ENCODE data around the gene SPDL1. TPM values are rescaled to one million over a fixed set of nuclear protein-coding genes. Genes with fewer than 3 reads are reported as not detected.

Gene SPDL1
- total RNA-seq, 1 donor from 2014 or later = 37.7 TPM

DNA sequence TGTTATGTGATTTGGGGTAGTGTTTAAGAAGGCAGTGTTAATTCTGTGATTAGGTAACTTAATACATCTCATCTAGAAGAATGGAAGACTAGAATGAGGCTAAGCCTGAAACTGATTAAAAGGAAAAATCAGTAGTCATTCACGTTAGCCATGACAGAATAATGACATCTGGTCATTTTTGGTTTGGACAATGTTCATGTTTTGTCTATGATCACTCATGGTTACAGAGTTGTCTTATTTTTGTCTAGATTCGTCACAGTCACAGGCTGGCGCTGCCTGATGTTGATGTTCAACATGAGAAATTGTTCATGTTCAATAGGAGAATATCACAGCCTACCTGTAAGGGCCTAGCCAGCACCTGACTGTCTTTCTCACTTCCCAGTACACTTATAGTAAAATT, 44.0 kb downstream of the SPDL1 start:
- H3K4me3 Mint-ChIP-seq = no peak overlapping the region
- no peak for DNase-seq (ENCODE audit: extremely low spot score, unreplicated experiment)
- no peaks in the 10 kb centered on the region for H3K4me1 Mint-ChIP-seq (ENCODE audit: unreplicated experiment)
- TF ChIP-seq, protein P1, sequence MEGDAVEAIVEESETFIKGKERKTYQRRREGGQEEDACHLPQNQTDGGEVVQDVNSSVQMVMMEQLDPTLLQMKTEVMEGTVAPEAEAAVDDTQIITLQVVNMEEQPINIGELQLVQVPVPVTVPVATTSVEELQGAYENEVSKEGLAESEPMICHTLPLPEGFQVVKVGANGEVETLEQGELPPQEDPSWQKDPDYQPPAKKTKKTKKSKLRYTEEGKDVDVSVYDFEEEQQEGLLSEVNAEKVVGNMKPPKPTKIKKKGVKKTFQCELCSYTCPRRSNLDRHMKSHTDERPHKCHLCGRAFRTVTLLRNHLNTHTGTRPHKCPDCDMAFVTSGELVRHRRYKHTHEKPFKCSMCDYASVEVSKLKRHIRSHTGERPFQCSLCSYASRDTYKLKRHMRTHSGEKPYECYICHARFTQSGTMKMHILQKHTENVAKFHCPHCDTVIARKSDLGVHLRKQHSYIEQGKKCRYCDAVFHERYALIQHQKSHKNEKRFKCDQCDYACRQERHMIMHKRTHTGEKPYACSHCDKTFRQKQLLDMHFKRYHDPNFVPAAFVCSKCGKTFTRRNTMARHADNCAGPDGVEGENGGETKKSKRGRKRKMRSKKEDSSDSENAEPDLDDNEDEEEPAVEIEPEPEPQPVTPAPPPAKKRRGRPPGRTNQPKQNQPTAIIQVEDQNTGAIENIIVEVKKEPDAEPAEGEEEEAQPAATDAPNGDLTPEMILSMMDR (conservative IDR thresholded peaks at IDR 0.05) = no peak
- H3K27ac Mint-ChIP-seq = no peak overlapping the region
- H3K27me3 Mint-ChIP-seq = peaks cover 37% of the 10 kb centered on the region
- H3K9me3 Mint-ChIP-seq = no peaks in the 10 kb centered on the region
- H3K36me3 Mint-ChIP-seq = no peaks in the 10 kb centered on the region

DNA sequence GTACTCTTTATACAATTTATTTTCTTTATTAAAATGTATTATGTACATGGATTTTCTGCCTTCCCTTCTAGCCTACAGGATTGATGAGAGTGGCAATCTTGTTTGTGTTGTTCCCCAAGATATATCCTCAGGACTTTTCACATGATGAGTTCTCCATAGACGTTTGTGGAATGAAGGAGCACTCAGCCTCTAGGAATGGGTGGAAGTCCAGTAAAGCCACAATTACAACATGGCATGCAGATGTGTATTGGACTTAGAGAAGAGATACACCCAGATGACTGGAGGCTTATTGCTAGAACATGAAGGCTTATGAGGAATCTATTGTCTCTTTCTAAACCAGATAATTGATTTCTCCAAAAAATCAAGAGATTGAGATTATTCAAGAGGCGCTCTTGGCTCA, 45.3 kb downstream of the SPDL1 start:
- Mint-ChIP-seq H3K4me3 (no peak overlapping the region), H3K4me1 (ENCODE audit: unreplicated experiment) (no peaks in the 10 kb centered on the region), H3K27ac (no peak overlapping the region), H3K9me3 (no peaks in the 10 kb centered on the region), H3K36me3 (no peaks in the 10 kb centered on the region), H3K27me3 (peaks cover 32% of the 10 kb centered on the region)
- no peak for DNase-seq (ENCODE audit: extremely low spot score, unreplicated experiment)
- TF ChIP-seq, protein P1 (conservative IDR thresholded peaks at IDR 0.05) = no peak

DNA sequence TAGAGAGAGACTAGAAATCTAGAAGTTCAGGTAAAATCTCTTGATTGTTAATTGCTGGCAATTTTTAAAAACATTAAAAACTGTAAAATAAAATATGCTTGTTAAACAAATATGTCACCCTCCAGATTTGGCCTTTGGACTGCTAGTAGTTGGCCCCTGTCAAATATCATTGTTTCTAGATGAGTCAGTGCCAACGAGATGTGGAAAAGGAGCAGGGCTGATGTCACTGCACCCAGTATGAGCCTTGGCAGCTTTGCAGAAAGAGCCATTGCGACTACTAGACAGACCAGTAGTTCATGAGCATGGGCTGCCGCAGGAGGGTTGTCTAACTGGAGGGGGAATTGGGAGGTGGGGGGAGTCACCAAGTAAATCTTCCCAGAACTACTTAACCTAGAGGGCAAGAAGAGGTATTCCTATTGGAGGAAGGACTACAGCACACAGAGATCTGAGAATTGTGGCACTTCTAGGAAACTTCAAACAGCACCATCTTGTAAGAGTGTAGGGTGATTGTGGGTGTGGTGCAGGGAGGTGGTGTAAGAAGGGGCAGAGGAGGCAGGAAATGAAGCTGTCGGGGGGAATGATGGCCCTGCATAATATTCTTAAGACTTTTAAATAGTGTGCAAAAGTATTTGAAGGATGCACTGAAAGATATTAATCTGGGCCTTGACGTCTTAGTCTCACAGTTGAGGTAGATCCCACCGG, 46.4 kb downstream of the SPDL1 start:
- Mint-ChIP-seq H3K27ac (no peak overlapping the region), H3K27me3 (peaks cover 28% of the 10 kb centered on the region), H3K9me3 (peaks cover 5% of the 10 kb centered on the region), H3K36me3 (no peaks in the 10 kb centered on the region), H3K4me3 (no peak overlapping the region), H3K4me1 (ENCODE audit: unreplicated experiment) (no peaks in the 10 kb centered on the region)
- DNase-seq (ENCODE audit: extremely low spot score, unreplicated experiment) = no peak
- TF ChIP-seq, protein P1 (conservative IDR thresholded peaks at IDR 0.05) = no peak

DNA sequence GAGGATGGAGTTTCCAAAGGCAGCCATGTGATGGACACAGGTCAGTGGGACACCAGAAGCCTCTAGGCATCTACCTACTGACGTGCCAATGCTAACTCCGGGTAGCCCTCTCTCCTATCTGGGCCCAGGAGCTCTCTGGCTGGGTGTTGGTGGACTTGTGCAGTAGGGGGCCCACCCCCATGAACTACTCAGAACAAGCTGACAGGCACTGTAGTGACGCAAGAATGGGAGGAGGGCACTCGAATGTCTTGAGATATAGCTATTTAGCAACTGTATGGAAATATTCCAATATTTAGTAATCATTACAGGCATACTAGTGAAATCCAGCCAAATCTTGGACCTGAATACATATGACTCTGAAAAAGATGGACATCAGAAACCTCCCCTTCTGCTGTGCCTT, 47.8 kb downstream of the SPDL1 start:
- no peak overlapping the region for H3K27ac Mint-ChIP-seq
- no peak for DNase-seq (ENCODE audit: extremely low spot score, unreplicated experiment)

DNA sequence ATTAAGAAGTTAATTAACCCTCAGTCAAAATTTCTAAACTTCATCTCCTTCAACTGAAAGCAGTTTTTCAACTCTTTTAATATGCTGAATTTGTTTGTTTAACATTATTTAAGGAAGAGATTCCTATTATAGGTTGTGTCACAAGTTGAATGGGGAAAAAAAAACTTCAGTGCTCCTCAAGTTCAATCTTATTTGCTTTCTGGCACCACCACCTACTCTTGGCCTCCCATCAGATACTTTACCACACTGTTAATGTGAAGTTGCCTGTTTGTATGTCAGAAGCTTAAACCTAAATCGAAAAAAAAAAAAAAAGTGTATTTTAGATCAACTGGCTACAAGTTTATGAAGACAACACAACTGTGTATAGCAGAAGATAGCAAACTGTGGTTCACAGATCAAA, 49.4 kb downstream of the SPDL1 start:
- Mint-ChIP-seq H3K36me3 (no peaks in the 10 kb centered on the region), H3K4me3 (no peak overlapping the region), H3K27me3 (peaks cover 49% of the 10 kb centered on the region), H3K4me1 (ENCODE audit: unreplicated experiment) (no peaks in the 10 kb centered on the region), H3K27ac (no peak overlapping the region), H3K9me3 (peaks cover 5% of the 10 kb centered on the region)
- TF ChIP-seq, protein P1 (conservative IDR thresholded peaks at IDR 0.05) = no peak
- no peak for DNase-seq (ENCODE audit: extremely low spot score, unreplicated experiment)

More for the DNA sequence above, 47.8 kb downstream of the SPDL1 start:
- TF ChIP-seq, protein P1 (conservative IDR thresholded peaks at IDR 0.05) = no peak
- Mint-ChIP-seq H3K4me1 (ENCODE audit: unreplicated experiment) (no peaks in the 10 kb centered on the region), H3K36me3 (no peaks in the 10 kb centered on the region), H3K9me3 (peaks cover 5% of the 10 kb centered on the region), H3K27me3 (peaks cover 37% of the 10 kb centered on the region), H3K4me3 (no peak overlapping the region)

Data from type B pancreatic cell (in vitro differentiated cells).